K562 (cell line): ENCODE results near the gene OBSL1. TPM values are rescaled to one million over a fixed set of nuclear protein-coding genes. Genes with fewer than 3 reads are reported as not detected.

Experiments used
- ATAC-seq: fragments of 200-7000 bp; cut with Tn5 transposase; 3 replicates; pipeline ENCODE4 v1.9.1; 2020; ENCODE audit warnings: moderate library complexity
- BruUV-seq: library from RNA; stranded (reverse); fragments of 400-500 nt; replicated peaks from 2 replicates; lab custom pipeline; 2021; lab: Mats Ljungman, UMichigan
- CTCF ChIA-PET: fragments of 300-600 bp; formaldehyde crosslinking; extraction: SDS; loops from one replicate; lab custom pipeline; 2021; ENCODE audit warnings: low intra/inter-chr PET ratio; lab: Yijun Ruan, JAX
- POLR2A ChIA-PET: fragments of 300-600, 350-650 bp; sonication (Branson Sonifier 250); formaldehyde crosslinking; extraction: SDS; loops from one replicate; lab custom pipeline; 2021; ENCODE audit warnings: antibody characterized with exemption, inconsistent platforms; lab: Yijun Ruan, JAX
- DNase-seq, 4 experiments: peaks; one replicate each; pipeline versions ENCODE4 v3.0.0 to v3.0.0-alpha.2; 2011 to 2018; ENCODE audit warnings: low spot score in 3 of 4, mixed read lengths in 3 of 4; ENCODE audit errors: extremely low read depth in 1 of 4
- FAIRE-seq: peaks from 2 replicates; lab custom pipeline; 2011; peaks lifted over from hg19 to GRCh38; lab: Jason Lieb, UNC
- H2AFZ ChIP-seq: 2 replicates; pipeline ENCODE4 v1.6.0; 2011; ENCODE audit warnings: low read depth, low read length, control low read depth, inconsistent platforms
- H3K27ac ChIP-seq: fragments of 200-600 bp; 3 replicates; pipeline ENCODE4 v1.8.0; 2011; ENCODE audit warnings: low read depth, mild to moderate bottlenecking, control low read depth, inconsistent platforms, low read length, moderate library complexity, mixed read lengths; ENCODE audit errors: extremely low read depth
- H3K27me3 ChIP-seq, 2 experiments: fragments of 300-600 bp in 1 of 2; 2 replicates in 1 of 2; 3 replicates in 1 of 2; pipeline versions ENCODE4 v1.6.0 to v1.8.0; 2011; ENCODE audit warnings: inconsistent platforms in 2 of 2, low read length in 2 of 2, mild to moderate bottlenecking in 1 of 2, mixed read lengths in 1 of 2, moderate library complexity in 1 of 2; ENCODE audit not compliant: control insufficient read depth in 2 of 2, insufficient read depth in 2 of 2
- H3K36me3 ChIP-seq: fragments of 300-600 bp; 3 replicates; pipeline ENCODE4 v1.8.0; 2011; ENCODE audit warnings: mild to moderate bottlenecking, low read length, inconsistent platforms; ENCODE audit not compliant: control insufficient read depth, insufficient read depth
- H3K4me1 ChIP-seq, 2 experiments: fragments of 200-600 bp in 1 of 2; replicated peaks in 1 of 2; 2 replicates in 1 of 2; 3 replicates in 1 of 2; pipeline versions ENCODE4 v1.5.1 to v1.8.0; 2011; ENCODE audit warnings: inconsistent platforms in 2 of 2, low read length in 2 of 2, mild to moderate bottlenecking in 1 of 2, mixed read lengths in 1 of 2, moderate library complexity in 1 of 2; ENCODE audit not compliant: control insufficient read depth in 2 of 2, insufficient read depth in 2 of 2
- H3K4me2 ChIP-seq: 2 replicates; pipeline ENCODE4 v1.6.1; 2011; ENCODE audit warnings: low read length, control low read depth, inconsistent platforms, mixed read lengths; ENCODE audit not compliant: insufficient read depth
- H3K4me3 ChIP-seq: fragments of 200-600 bp; sonication (generic), shearing (Covaris generic); 2 replicates; pipeline ENCODE4 v1.5.1; 2016; ENCODE audit warnings: control low read depth, inconsistent platforms
- H3K79me2 ChIP-seq: fragments of 200-600 bp; 3 replicates; pipeline ENCODE4 v1.8.0; 2011; ENCODE audit warnings: low read length, inconsistent platforms; ENCODE audit not compliant: control insufficient read depth, insufficient read depth
- H3K9ac ChIP-seq, 2 experiments: 2 replicates each; pipeline versions ENCODE4 v1.6.0 to v1.6.1; 2011; ENCODE audit warnings: low read depth in 2 of 2, low read length in 2 of 2, control low read depth in 1 of 2, inconsistent platforms in 1 of 2, mild to moderate bottlenecking in 1 of 2, mixed read lengths in 1 of 2; ENCODE audit not compliant: insufficient read depth in 1 of 2
- H3K9me1 ChIP-seq: one replicate; pipeline ENCODE4 v1.6.0; 2011; ENCODE audit warnings: inconsistent platforms, mild to moderate bottlenecking, low read length, moderate library complexity; ENCODE audit not compliant: control insufficient read depth, insufficient read depth
- H3K9me3 ChIP-seq: replicated peaks from 2 replicates; pipeline ENCODE4 v1.5.1; 2011; ENCODE audit warnings: low read depth, low read length, inconsistent platforms; ENCODE audit not compliant: control insufficient read depth, insufficient read depth
- H4K20me1 ChIP-seq: replicated peaks from 2 replicates; pipeline ENCODE4 v1.6.1; 2011; ENCODE audit warnings: low read length, inconsistent platforms, mixed read lengths; ENCODE audit not compliant: control insufficient read depth, insufficient read depth
- C11orf30 ChIP-seq: fragments of 450-650 bp; IDR thresholded peaks from 2 replicates; pipeline ENCODE4 v1.6.1; 2016; ENCODE audit warnings: low read depth, mild to moderate bottlenecking
- HSF4 ChIP-seq: fragments of 250-450 bp; sonication (Bioruptor Pico); IDR thresholded peaks from 2 replicates; pipeline ENCODE4 v2.1.2; 2022; ENCODE audit warnings: mild to moderate bottlenecking, moderate library complexity, borderline replicate concordance
- SMARCB1 ChIP-seq: IDR thresholded peaks from 2 replicates; pipeline ENCODE4 v1.6.1; 2011; ENCODE audit warnings: improper control_type of control experiment, low read depth; ENCODE audit not compliant: insufficient read length
- WGBS: fragments of 100-300 bp; shearing (Covaris generic); methylation state at CpG from one replicate; pipeline ENCODE4 v1.1.6; 2016; ENCODE audit warnings: low coverage, mixed read lengths; ENCODE audit not compliant: insufficient coverage; ENCODE audit errors: missing lambda C conversion rate; 5-methylcytosine and 5-hydroxymethylcytosine counted together
- in situ Hi-C: fragments of 300-500 bp; cut with MboI; formaldehyde crosslinking; loops from 4 replicates; pipeline ENCODE4 v1.15.0; 2018; ENCODE audit warnings: inconsistent platforms, mixed read lengths
- intact Hi-C: fragments of 100-400 bp; cut with micrococcal nuclease; formaldehyde crosslinking; loops from 2 replicates; pipeline ENCODE4 v1.14.2; 2022
- polyA plus RNA-seq, 8 experiments: library from polyadenylated mRNA; depleted of rRNA in 4 of 8; stranded (reverse) in 5 of 8; unstranded in 3 of 8; fragments of >200 nt; fragmentation: Nextera tagmentation in 2 of 8; fragmentation: Illumina TruSeq in 1 of 8; extraction: Ambion mirVana in 2 of 8; extraction: Trizol in 1 of 8; gene quantifications; 2 replicates each; pipeline versions ENCODE4 v1.2.1 to v1.2.3, GENCODE V29; 2011 to 2014; ENCODE audit warnings: inconsistent platforms in 1 of 8, missing spikeins in 1 of 8
- total RNA-seq, 7 experiments: library from RNA; depleted of rRNA in 6 of 7; stranded (reverse); fragments of >200 nt in 6 of 7; fragmentation: Illumina TruSeq in 2 of 7; extraction: Trizol in 2 of 7; gene quantifications; 2 replicates each; pipeline versions ENCODE4 v1.2.1 to v1.2.3, GENCODE V29; 2011 to 2021; ENCODE audit warnings: low replicate concordance in 1 of 7
- TF ChIP-seq, protein P1 (sequence below), 2 experiments: fragments of 450-650 bp; IDR thresholded peaks; 2 replicates each; pipeline ENCODE4 v1.6.1; 2018; ENCODE audit warnings: mild to moderate bottlenecking in 2 of 2, low read depth in 1 of 2; ENCODE audit not compliant: partially characterized antibody in 2 of 2

Gene OBSL1
- total and polyA plus RNA-seq, 9 of the 15 experiments (the other 6 are each of a cell fraction or from before 2014, with no cell fraction given), result 1.2 to 26.6 (median 8.6) TPM

DNA sequence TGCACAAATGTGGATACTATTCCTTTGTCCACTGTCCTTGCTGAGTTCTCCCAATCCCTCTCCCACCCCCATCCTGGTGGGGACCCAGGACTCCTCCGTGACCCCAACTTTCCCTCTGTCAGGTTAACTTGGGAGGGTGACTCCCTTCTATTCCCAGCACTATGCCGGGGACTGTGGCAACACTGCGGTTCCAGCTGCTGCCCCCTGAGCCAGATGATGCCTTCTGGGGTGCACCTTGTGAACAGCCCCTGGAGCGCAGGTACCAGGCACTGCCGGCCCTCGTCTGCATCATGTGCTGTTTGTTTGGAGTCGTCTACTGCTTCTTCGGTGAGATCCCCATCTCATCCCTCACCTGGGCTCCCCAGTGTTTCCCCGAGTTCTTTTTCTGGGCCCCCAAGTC is 26.8 kb downstream of the OBSL1 start:
- peak overlapping the region in 1 of 2 experiments; percentile 94; a peak in 1 of 4 replicates for H3K9ac ChIP-seq
- no peaks in the 10 kb centered on the region for H3K27me3 ChIP-seq
- peaks cover 0 to 49% of the 10 kb centered on the region in 2 experiments; a peak in 3 of 5 replicates for H3K4me1 ChIP-seq
- peaks cover 20% of the 10 kb centered on the region; the same call in 2 of the 3 replicates for H3K36me3 ChIP-seq
- FAIRE-seq (no peak), DNase-seq (no peak), ATAC-seq (no peak)
- BruUV-seq, result no TSS peak
- peaks cover 9% of the 10 kb centered on the region; the same call in 1 of the 2 replicates for H4K20me1 ChIP-seq
- ChIA-PET CTCF (interaction anchor here (3.8 kb wide), 1 partner anchor 98 kb away, joined by 80 read pairs; no protein-coding TSS in a partner anchor), POLR2A (interaction anchor here (0.9 kb wide), 1 partner anchor 143 kb away, joined by 4 read pairs; no protein-coding TSS in a partner anchor)
- H2AFZ ChIP-seq, result no peak overlapping the region
- no peak for TF ChIP-seq HSF4 (CRISPR knock-in tag)
- TF ChIP-seq, protein P1, sequence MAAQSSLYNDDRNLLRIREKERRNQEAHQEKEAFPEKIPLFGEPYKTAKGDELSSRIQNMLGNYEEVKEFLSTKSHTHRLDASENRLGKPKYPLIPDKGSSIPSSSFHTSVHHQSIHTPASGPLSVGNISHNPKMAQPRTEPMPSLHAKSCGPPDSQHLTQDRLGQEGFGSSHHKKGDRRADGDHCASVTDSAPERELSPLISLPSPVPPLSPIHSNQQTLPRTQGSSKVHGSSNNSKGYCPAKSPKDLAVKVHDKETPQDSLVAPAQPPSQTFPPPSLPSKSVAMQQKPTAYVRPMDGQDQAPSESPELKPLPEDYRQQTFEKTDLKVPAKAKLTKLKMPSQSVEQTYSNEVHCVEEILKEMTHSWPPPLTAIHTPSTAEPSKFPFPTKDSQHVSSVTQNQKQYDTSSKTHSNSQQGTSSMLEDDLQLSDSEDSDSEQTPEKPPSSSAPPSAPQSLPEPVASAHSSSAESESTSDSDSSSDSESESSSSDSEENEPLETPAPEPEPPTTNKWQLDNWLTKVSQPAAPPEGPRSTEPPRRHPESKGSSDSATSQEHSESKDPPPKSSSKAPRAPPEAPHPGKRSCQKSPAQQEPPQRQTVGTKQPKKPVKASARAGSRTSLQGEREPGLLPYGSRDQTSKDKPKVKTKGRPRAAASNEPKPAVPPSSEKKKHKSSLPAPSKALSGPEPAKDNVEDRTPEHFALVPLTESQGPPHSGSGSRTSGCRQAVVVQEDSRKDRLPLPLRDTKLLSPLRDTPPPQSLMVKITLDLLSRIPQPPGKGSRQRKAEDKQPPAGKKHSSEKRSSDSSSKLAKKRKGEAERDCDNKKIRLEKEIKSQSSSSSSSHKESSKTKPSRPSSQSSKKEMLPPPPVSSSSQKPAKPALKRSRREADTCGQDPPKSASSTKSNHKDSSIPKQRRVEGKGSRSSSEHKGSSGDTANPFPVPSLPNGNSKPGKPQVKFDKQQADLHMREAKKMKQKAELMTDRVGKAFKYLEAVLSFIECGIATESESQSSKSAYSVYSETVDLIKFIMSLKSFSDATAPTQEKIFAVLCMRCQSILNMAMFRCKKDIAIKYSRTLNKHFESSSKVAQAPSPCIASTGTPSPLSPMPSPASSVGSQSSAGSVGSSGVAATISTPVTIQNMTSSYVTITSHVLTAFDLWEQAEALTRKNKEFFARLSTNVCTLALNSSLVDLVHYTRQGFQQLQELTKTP (IDR thresholded peaks at IDR 0.05; ENCODE audit: low read depth in 1 of 2, partially characterized antibody in 2 of 2), result no peak
- TF ChIP-seq C11orf30, result no peak
- TF ChIP-seq SMARCB1, result no peak
- peak overlapping the region; percentile 83; the same call in 1 of the 2 replicates for H3K4me3 ChIP-seq
- H3K79me2 ChIP-seq, result peaks cover 17% of the 10 kb centered on the region
- H3K4me2 ChIP-seq, result peak overlapping the region; percentile 63
- WGBS, result 31% methylated on average over 9 of the region's 9 CpGs
- no peaks in the 10 kb centered on the region for H3K9me1 ChIP-seq
- no peak overlapping the region for H3K27ac ChIP-seq
- in situ Hi-C loops, result loop anchor here (5.0 to 10.0 kb wide), 2 partner anchors 98 to 150 kb away; no protein-coding TSS in a partner anchor
- H3K9me3 ChIP-seq, result no peaks in the 10 kb centered on the region
- intact Hi-C loops, result loop anchor here (2.0 to 5.0 kb wide), 2 partner anchors 26 to 83 kb away; partner anchors contain the start of genes OBSL1 and SLC4A3
